OCI-LY7 (cell line): Measurements from ENCODE around the gene AHCTF1.

Source experiments
- EZH2phosphoT487 ChIP-seq: fragments of 200-600 bp; sonication (generic); IDR thresholded peaks from 2 replicates; pipeline ENCODE4 v1.6.1; 2018; ENCODE audit warnings: low read depth, borderline replicate concordance, mild to moderate bottlenecking, mixed run types, antibody characterized with exemption, low read length, moderate library complexity, mixed read lengths
- TF ChIP-seq, protein P1 (sequence below): fragments of 200-600 bp; sonication (generic); conservative IDR thresholded peaks from 2 replicates; pipeline ENCODE4 v1.5.1; 2014; ENCODE audit warnings: mild to moderate bottlenecking, antibody characterized with exemption, low read length, moderate library complexity, mixed read lengths

DNA sequence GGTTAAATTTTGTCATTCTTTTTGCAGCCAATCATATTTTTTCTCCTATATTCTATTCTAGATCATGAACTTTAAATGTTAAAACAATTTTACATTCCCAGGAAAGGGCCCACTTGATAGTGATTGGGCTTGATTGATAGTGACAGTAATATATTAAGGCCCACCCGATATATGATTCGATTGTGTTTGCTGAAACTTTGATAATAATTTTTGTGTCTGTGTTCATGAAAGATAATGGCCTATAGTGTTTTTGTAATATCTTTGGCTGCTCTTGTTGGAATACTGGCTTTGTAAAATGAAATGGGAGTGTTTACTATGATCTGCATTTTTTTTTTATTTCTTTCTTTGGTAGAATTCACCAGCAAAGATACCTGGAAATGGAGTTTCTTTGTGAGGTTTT is 107.2 kb downstream of the AHCTF1 start:
- TF ChIP-seq, protein P1, sequence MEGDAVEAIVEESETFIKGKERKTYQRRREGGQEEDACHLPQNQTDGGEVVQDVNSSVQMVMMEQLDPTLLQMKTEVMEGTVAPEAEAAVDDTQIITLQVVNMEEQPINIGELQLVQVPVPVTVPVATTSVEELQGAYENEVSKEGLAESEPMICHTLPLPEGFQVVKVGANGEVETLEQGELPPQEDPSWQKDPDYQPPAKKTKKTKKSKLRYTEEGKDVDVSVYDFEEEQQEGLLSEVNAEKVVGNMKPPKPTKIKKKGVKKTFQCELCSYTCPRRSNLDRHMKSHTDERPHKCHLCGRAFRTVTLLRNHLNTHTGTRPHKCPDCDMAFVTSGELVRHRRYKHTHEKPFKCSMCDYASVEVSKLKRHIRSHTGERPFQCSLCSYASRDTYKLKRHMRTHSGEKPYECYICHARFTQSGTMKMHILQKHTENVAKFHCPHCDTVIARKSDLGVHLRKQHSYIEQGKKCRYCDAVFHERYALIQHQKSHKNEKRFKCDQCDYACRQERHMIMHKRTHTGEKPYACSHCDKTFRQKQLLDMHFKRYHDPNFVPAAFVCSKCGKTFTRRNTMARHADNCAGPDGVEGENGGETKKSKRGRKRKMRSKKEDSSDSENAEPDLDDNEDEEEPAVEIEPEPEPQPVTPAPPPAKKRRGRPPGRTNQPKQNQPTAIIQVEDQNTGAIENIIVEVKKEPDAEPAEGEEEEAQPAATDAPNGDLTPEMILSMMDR, result no peak
- no peak for TF ChIP-seq EZH2phosphoT487
